ENCODE measurements around the gene NT5DC4. TPM values are rescaled to one million over a fixed set of nuclear protein-coding genes. Genes with fewer than 3 reads are reported as not detected.
A peak's percentile ranks its signal among the peaks of the same experiment; 100 is the strongest.

Gene NT5DC4
- polyA plus RNA-seq, 1 experiment, result not detected

GRCh38 chr2:112686348-112687217 is 34.2 kb upstream of the NT5DC4 start:
- Histone ChIP-seq H3K36me3 (ENCODE audit: control insufficient read depth, insufficient read depth, low read length) (no peaks in the 10 kb centered on the region), H3K4me3 (ENCODE audit: low read depth, low read length) (no peak overlapping the region), H3K27me3 (ENCODE audit: control insufficient read depth, insufficient read depth, low read length) (no peaks in the 10 kb centered on the region)
- no peak for TF ChIP-seq CTCF (IDR thresholded peaks at IDR 0.05; ENCODE audit: insufficient read depth, low read depth, low read length)
- ChIA-PET POLR2A (no interaction called here), CTCF (interaction anchor here (1.2 to 1.5 kb wide), 4 partner anchors 15 to 255 kb away, joined by 3 to 8 read pairs (median 4); no protein-coding TSS in a partner anchor)
- DNase-seq (ENCODE audit: low read depth), result no peak

GRCh38 chr2:112687522-112687921 is 33.3 kb upstream of the NT5DC4 start:
- POLR2A ChIA-PET, result no interaction called here
- Histone ChIP-seq H3K36me3 (ENCODE audit: control insufficient read depth, insufficient read depth, low read length) (no peaks in the 10 kb centered on the region), H3K27me3 (ENCODE audit: control insufficient read depth, insufficient read depth, low read length) (no peaks in the 10 kb centered on the region), H3K4me3 (ENCODE audit: low read depth, low read length) (no peak overlapping the region)
- no peak for DNase-seq (ENCODE audit: low read depth)
- CTCF ChIA-PET, result interaction anchor here (0.7 kb wide), 1 partner anchor 11 kb away, joined by 3 read pairs; no protein-coding TSS in a partner anchor
- TF ChIP-seq CTCF (IDR thresholded peaks at IDR 0.05; ENCODE audit: insufficient read depth, low read depth, low read length), result no peak

GRCh38 chr2:112688086-112688880 is 32.5 kb upstream of the NT5DC4 start:
- DNase-seq (ENCODE audit: low read depth), result no peak
- TF ChIP-seq CTCF (IDR thresholded peaks at IDR 0.05; ENCODE audit: insufficient read depth, low read depth, low read length), result no peak
- no peak overlapping the region for H3K4me3 ChIP-seq (ENCODE audit: low read depth, low read length)
- H3K36me3 ChIP-seq (ENCODE audit: control insufficient read depth, insufficient read depth, low read length), result no peaks in the 10 kb centered on the region
- POLR2A ChIA-PET, result interaction anchor here (0.6 kb wide), 1 partner anchor 10 kb away, joined by 20 read pairs; no protein-coding TSS in a partner anchor
- H3K27me3 ChIP-seq (ENCODE audit: control insufficient read depth, insufficient read depth, low read length), result no peaks in the 10 kb centered on the region
- CTCF ChIA-PET, result interaction anchor here (0.7 kb wide), 1 partner anchor 11 kb away, joined by 3 read pairs; no protein-coding TSS in a partner anchor

GRCh38 chr2:112690853-112691401 is 29.9 kb upstream of the NT5DC4 start:
- Histone ChIP-seq H3K4me3 (ENCODE audit: low read depth, low read length) (no peak overlapping the region), H3K27me3 (ENCODE audit: control insufficient read depth, insufficient read depth, low read length) (no peaks in the 10 kb centered on the region), H3K36me3 (ENCODE audit: control insufficient read depth, insufficient read depth, low read length) (no peaks in the 10 kb centered on the region)
- TF ChIP-seq CTCF (IDR thresholded peaks at IDR 0.05; ENCODE audit: insufficient read depth, low read depth, low read length), result peak; percentile 52
- ChIA-PET POLR2A (no interaction called here), CTCF (interaction anchor here (0.6 to 3.6 kb wide), 15 partner anchors 13 to 91 kb away, joined by 3 to 23 read pairs (median 3); no protein-coding TSS in a partner anchor)
- no peak for DNase-seq (ENCODE audit: low read depth)

All from BJ (cell line).